HepG2 (cell line): ENCODE measurements around the gene USB1. TPM values are rescaled to one million over a fixed set of nuclear protein-coding genes. Genes with fewer than 3 reads are reported as not detected.

ENCODE experiments used
- ATRX ChIP-seq: sonication (generic); formaldehyde crosslinking; IDR thresholded peaks from 2 replicates; pipeline ENCODE4 v1.4.0; 2020; ENCODE audit warnings: missing genetic modification reagents, borderline replicate concordance
- FOXK1 ChIP-seq: sonication (generic); formaldehyde crosslinking; IDR thresholded peaks from 2 replicates; pipeline ENCODE4 v1.4.0; 2020; ENCODE audit warnings: low read depth, missing genetic modification reagents, borderline replicate concordance
- JUND ChIP-seq: sonication (generic); formaldehyde crosslinking; IDR thresholded peaks from 2 replicates; pipeline ENCODE4 v1.8.0; 2022; ENCODE audit warnings: mild to moderate bottlenecking, missing genetic modification reagents
- MYC ChIP-seq: sonication (generic); formaldehyde crosslinking; IDR thresholded peaks from 2 replicates; pipeline ENCODE4 v1.9.0; 2021; ENCODE audit warnings: missing genetic modification reagents, borderline replicate concordance
- SNAPC5 ChIP-seq: sonication (generic); formaldehyde crosslinking; IDR thresholded peaks from 2 replicates; pipeline ENCODE4 v1.8.1; 2023; ENCODE audit warnings: mild to moderate bottlenecking, missing genetic modification reagents, borderline replicate concordance
- SOX5 ChIP-seq: IDR thresholded peaks from 2 replicates; pipeline ENCODE4 v1.6.1; 2016; ENCODE audit warnings: borderline replicate concordance
- STAG1 ChIP-seq: sonication (generic); formaldehyde crosslinking; IDR thresholded peaks from 2 replicates; pipeline ENCODE4 v1.4.0; 2020; ENCODE audit warnings: missing genetic modification reagents
- TBX2 ChIP-seq: sonication (generic); formaldehyde crosslinking; IDR thresholded peaks from 2 replicates; pipeline ENCODE4 v1.5.0; 2020; ENCODE audit warnings: missing genetic modification reagents, mild to moderate bottlenecking, borderline replicate concordance
- ZKSCAN1 ChIP-seq: fragments of 150-350 bp; IDR thresholded peaks from 2 replicates; pipeline ENCODE4 v1.6.1; 2014; ENCODE audit warnings: low read length
- ZMAT5 ChIP-seq: sonication (generic); formaldehyde crosslinking; IDR thresholded peaks from 2 replicates; pipeline ENCODE4 v1.5.0; 2020; ENCODE audit warnings: mild to moderate bottlenecking, low read depth, missing genetic modification reagents, borderline replicate concordance
- ZNF263 ChIP-seq: sonication (generic); formaldehyde crosslinking; IDR thresholded peaks from 2 replicates; pipeline ENCODE4 v1.4.0; 2020; ENCODE audit warnings: missing genetic modification reagents
- ZNF44 ChIP-seq: sonication (generic); formaldehyde crosslinking; IDR thresholded peaks from 2 replicates; pipeline ENCODE4 v1.5.1; 2020; ENCODE audit warnings: mild to moderate bottlenecking, missing genetic modification reagents
- ZNF607 ChIP-seq: sonication (generic); formaldehyde crosslinking; IDR thresholded peaks from 2 replicates; pipeline ENCODE4 v1.5.1; 2020; ENCODE audit warnings: missing genetic modification reagents, mild to moderate bottlenecking, borderline replicate concordance
- ZNF609 ChIP-seq: sonication (generic); formaldehyde crosslinking; IDR thresholded peaks from 2 replicates; pipeline ENCODE4 v1.4.0; 2020; ENCODE audit warnings: mild to moderate bottlenecking, missing genetic modification reagents, borderline replicate concordance
- ZNF709 ChIP-seq: sonication (generic); formaldehyde crosslinking; IDR thresholded peaks from 2 replicates; pipeline ENCODE4 v1.5.0; 2020; ENCODE audit warnings: mild to moderate bottlenecking, missing genetic modification reagents
- ZNF761 ChIP-seq: sonication (generic); formaldehyde crosslinking; conservative IDR thresholded peaks from 2 replicates; pipeline ENCODE4 v1.4.0; 2020; ENCODE audit warnings: mild to moderate bottlenecking, missing genetic modification reagents
- polyA plus RNA-seq, 8 experiments: library from polyadenylated mRNA; depleted of rRNA in 3 of 8; stranded (reverse) in 7 of 8; unstranded in 1 of 8; fragments of >200 nt; fragmentation: Illumina TruSeq in 4 of 8; extraction: Trizol in 4 of 8; gene quantifications; 2 replicates each; pipeline versions ENCODE4 v1.2.1 to v1.2.3, GENCODE V29; 2011 to 2016; ENCODE audit warnings: low read depth in 4 of 8, missing spikeins in 1 of 8, mixed read lengths in 1 of 8; ENCODE audit not compliant: insufficient read depth in 1 of 8
- total RNA-seq, 5 experiments: library from RNA; depleted of rRNA; stranded (reverse); fragments of >200 nt; fragmentation: Illumina TruSeq; extraction: Trizol; gene quantifications; 2 replicates each; pipeline ENCODE4 v1.2.3, GENCODE V29; 2016; ENCODE audit warnings: low read depth in 1 of 5
- TF ChIP-seq, protein P1 (sequence below): sonication (generic); formaldehyde crosslinking; IDR thresholded peaks from 2 replicates; pipeline ENCODE4 v1.4.0; 2020; ENCODE audit warnings: missing genetic modification reagents
- TF ChIP-seq, protein P2 (sequence below): IDR thresholded peaks from 2 replicates; pipeline ENCODE4 v1.6.1; 2016; ENCODE audit warnings: low read depth, borderline replicate concordance
- TF ChIP-seq, protein P3 (sequence below): sonication (generic); formaldehyde crosslinking; IDR thresholded peaks from 2 replicates; pipeline ENCODE4 v1.4.0; 2020; ENCODE audit warnings: missing genetic modification reagents

USB1 gene
- total and polyA plus RNA-seq, 2 of the 13 experiments (the other 11 are each of a cell fraction or from before 2014, with no cell fraction given): 16.7 to 65.4 TPM

GRCh38 chr16:58020628-58021521 lies 19.7 kb downstream of the USB1 start (continued):
- TF ChIP-seq ZMAT5 (CRISPR knock-in tag): no peak
- TF ChIP-seq TBX2 (CRISPR knock-in tag): no peak
- no peak for TF ChIP-seq SNAPC5
- no peak for TF ChIP-seq ZKSCAN1
- TF ChIP-seq ZNF709 (CRISPR knock-in tag): no peak
- TF ChIP-seq SOX5 (CRISPR knock-in tag): no peak
- no peak for TF ChIP-seq JUND (CRISPR knock-in tag)
- no peak for TF ChIP-seq ATRX (CRISPR knock-in tag)
- TF ChIP-seq, protein P1, sequence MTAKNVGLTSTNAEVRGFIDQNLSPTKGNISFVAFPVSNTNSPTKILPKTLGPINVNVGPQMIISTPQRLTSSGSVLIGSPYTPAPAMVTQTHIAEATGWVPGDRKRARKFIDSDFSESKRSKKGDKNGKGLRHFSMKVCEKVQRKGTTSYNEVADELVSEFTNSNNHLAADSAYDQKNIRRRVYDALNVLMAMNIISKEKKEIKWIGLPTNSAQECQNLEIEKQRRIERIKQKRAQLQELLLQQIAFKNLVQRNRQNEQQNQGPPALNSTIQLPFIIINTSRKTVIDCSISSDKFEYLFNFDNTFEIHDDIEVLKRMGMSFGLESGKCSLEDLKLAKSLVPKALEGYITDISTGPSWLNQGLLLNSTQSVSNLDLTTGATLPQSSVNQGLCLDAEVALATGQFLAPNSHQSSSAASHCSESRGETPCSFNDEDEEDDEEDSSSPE (CRISPR knock-in tag): no peak
- no peak for TF ChIP-seq ZNF609 (CRISPR knock-in tag)
- TF ChIP-seq, protein P2, sequence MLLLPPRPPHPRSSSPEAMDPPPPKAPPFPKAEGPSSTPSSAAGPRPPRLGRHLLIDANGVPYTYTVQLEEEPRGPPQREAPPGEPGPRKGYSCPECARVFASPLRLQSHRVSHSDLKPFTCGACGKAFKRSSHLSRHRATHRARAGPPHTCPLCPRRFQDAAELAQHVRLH (CRISPR knock-in tag): no peak
- TF ChIP-seq MYC (CRISPR knock-in tag): no peak
- no peak for TF ChIP-seq ZNF263
- TF ChIP-seq FOXK1 (CRISPR knock-in tag): peak; percentile 23; the same call in 1 of the 2 replicates
- no peak for TF ChIP-seq ZNF607
- TF ChIP-seq, protein P3, sequence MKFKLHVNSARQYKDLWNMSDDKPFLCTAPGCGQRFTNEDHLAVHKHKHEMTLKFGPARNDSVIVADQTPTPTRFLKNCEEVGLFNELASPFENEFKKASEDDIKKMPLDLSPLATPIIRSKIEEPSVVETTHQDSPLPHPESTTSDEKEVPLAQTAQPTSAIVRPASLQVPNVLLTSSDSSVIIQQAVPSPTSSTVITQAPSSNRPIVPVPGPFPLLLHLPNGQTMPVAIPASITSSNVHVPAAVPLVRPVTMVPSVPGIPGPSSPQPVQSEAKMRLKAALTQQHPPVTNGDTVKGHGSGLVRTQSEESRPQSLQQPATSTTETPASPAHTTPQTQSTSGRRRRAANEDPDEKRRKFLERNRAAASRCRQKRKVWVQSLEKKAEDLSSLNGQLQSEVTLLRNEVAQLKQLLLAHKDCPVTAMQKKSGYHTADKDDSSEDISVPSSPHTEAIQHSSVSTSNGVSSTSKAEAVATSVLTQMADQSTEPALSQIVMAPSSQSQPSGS: no peak
- TF ChIP-seq ZNF761 (CRISPR knock-in tag): no peak
- peak; percentile 90 for TF ChIP-seq STAG1
- TF ChIP-seq ZNF44 (CRISPR knock-in tag): no peak
